Activated CD8-positive, alpha-beta memory T cell treated with anti-CD3 and anti-CD28 coated beads for 1 hour (primary cell): ENCODE results near the gene KIF22.
"Not testable (repeated sequence)": the region's sequence is repeated elsewhere in the genome, so short reads cannot be mapped to it uniquely, and the experiment has no call there.

ENCODE experiments used
- DNase-seq, 2 donors: peaks; one replicate each; pipeline ENCODE4 v3.0.0-alpha.2; 2020; ENCODE audit warnings: low read depth in 1 of 2; ENCODE audit errors: extremely low read depth in 1 of 2

Gene KIF22

DNA sequence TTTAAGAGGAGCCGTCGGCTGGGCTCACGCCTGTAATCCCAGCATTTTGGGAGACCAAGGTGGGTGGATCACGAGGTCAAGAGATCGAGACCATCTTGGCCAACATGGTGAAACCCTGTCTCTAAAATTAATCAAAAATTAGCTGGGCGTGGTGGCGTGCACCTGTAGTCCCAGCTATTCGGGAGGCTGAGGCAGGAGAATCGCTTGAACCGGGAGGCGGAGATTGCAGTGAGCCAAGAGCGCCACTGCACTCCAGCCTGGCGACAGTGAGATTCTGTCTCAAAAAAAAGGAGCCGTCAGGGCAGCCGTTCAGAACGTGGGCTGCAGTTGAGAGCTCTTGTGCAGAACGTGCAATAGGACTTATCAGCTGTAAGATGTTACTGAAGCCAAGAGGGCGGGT, 2.6 kb downstream of the KIF22 start:
- DNase-seq, result not testable (repeated sequence)

DNA sequence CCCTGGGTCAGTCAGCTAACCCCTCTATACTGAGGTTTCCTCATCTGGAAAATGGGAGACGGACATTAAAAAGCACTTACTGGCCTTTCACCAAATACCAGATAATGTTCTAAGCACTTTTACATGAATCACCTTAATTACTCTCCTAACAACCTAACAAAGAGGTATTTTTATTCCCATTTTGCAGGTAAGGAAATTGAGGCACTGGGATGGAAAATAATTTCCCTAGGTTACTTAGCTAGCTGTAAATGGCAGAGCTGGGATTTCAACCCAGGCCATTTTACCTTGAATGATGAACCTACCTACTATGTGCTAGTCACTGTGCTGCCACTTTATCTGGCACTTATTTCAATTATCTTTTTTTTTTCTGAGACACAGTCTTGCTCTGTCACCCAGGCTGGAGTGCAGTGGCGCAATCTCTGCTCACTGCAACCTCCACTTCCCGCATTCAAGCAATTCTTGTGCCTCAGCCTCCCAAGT, 3.7 kb downstream of the KIF22 start:
- no peak for DNase-seq

DNA sequence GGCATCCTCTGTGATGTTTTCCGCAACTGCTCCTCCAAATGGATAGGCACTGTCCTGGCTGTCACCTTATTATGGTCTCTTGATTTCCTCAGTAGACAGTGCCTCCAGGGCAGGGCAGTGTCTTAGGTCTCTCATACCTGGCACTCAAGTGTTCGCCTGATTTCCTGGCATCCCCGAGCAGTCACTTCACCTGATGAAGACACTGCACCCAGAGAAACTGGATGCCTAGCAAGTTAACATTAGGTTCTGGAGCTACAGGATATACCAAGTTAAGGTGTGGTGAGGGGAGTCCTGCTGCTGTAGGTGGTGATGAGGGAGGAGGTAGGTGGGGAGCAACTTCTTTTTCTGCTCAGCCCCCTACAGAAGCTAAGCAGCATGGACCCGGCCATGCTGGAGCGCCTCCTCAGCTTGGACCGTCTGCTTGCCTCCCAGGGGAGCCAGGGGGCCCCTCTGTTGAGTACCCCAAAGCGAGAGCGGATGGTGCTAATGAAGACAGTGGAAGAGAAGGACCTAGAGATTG, 11.9 kb downstream of the KIF22 start:
- DNase-seq, result no peak

DNA sequence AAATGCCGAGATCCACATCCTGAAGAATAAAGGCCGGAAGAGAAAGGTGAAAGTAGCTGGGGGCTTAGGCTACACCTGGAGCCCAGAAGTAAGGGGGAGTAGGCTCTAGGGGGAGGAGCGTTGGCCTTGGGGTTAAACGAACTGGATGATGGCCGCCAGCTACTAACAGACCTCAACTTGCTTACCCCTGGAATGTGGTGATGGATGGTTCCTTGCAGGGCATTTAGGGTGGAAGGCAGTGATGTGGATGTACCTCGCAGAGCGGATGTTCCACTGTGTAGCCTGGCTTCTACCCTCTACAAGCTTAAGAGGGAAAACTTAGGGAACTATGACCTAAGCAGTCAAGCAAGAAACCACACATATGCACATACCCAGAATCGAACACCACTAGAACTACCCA, 13.5 kb downstream of the KIF22 start:
- no peak for DNase-seq

DNA sequence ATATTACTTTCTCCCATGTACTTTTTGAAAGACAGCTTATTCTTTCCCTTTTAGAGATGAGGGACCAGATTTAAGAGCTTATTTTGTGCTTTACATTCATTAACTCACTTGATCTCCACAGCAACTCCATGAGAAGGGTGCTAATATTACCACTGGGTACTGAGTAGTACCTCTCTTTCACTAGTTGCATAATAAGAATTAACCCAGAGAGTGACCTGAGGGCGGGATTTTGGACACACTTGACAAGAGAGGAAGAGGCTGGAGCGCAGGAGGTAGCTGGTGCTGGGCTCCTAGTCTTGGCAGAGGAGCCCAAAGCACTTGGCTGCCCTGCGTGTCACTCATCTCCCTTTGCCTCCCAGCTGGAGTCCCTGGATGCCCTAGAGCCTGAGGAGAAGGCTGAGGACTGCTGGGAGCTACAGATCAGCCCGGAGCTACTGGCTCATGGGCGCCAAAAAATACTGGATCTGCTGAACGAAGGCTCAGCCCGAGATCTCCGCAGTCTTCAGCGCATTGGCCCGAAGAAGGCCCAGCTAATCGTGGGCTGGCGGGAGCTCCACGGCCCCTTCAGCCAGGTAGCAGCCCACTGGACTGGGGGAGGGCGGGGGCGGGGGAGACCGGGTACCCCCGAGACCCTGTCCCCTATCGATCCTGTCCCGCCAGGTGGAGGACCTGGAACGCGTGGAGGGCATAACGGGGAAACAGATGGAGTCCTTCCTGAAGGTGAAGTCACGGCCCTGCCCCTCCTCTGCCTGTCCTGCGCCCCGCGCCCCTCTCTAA, 14.1 kb downstream of the KIF22 start:
- no peak for DNase-seq

DNA sequence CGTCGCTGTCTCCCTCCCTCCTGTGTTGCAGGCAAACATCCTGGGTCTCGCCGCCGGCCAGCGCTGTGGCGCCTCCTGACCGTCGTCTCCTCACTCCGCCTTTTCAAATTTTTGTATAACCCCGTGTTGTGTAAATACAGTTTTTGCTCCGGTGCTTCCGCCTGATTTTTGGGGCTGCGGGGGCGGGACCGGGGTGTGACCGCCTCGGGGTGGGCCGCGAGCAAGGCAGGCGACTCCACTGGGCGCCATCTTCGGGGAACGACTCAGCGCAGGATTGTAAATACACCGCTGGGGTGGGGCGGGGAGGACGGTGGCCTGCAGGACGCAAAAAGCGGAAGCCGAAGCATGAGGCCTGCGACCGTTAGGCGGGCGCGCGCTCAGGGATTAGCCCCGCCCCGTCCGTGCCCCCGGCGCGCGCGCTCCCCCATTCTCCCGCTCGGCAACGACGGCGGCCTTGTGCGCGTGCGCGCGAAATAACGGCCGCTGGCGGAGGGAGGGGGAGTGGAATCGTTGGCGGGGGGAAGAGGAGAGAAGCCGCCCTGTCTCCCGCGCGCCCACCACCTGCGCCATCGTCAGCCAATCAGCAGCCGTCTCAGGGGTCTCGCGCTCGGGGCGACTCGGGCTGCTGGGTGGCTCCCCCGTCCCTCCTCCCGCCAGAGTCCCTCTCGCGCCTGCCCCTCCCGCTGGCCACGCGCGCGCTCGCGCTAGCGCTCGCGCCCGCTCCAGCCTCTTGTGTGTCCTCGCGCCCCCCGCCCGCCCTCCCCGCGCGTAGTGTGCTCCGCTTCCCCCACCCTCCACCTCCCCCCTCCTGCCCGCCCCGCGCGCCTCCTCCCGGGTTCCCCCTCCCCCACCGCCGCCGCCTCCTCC, 14.9 kb downstream of the KIF22 start:
- peak; percentile 96 to 97 for DNase-seq

DNA sequence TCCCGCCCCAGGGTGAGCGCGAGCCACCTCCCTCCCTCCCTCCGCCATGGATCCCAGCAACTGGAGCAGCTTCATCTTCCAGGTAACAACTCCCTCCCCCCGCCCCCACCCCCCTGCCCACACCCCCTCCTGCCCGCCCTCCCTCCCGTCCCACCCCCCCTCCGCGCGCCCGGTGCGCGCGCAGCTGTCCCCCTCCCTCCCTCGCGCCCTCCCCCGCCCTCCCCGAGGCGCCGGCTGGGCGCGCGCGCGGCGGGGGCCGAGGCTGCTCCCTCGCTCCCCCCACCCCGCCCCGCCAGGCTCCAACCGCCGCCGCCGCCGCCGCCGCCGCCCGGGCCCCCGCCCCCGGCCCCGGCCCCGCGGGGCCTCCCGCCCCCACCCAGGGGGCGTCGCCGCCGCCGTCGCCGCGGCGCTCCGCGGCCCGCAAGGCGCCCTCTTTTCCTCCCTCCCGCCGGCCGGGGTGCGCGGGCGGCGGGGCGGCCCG, 15.6 kb downstream of the KIF22 start, which contains the start of gene MAZ:
Gene MAZ, plus strand, starts transcription at position 431 of the 481 bp plus-strand sequence. CDS start 173 bp downstream, outside the sequence.
- peak in 1 of 2 donors; percentile 73 for DNase-seq

DNA sequence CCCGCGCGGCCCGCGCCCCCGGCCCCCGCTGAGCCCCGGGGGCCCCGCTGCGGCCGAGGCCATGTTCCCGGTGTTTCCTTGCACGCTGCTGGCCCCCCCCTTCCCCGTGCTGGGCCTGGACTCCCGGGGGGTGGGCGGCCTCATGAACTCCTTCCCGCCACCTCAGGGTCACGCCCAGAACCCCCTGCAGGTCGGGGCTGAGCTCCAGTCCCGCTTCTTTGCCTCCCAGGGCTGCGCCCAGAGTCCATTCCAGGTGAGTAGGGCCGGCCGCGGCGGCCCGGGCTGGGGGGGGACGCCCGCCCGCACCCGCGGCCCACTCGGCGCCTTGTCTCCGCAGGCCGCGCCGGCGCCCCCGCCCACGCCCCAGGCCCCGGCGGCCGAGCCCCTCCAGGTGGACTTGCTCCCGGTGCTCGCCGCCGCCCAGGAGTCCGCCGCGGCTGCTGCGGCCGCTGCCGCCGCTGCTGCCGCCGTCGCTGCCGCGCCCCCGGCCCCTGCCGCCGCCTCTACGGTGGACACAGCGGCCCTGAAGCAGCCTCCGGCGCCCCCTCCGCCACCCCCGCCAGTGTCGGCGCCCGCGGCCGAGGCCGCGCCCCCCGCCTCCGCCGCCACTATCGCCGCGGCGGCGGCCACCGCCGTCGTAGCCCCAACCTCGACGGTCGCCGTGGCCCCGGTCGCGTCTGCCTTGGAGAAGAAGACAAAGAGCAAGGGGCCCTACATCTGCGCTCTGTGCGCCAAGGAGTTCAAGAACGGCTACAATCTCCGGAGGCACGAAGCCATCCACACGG, 16.3 kb downstream of the KIF22 start:
- no peak for DNase-seq

DNA sequence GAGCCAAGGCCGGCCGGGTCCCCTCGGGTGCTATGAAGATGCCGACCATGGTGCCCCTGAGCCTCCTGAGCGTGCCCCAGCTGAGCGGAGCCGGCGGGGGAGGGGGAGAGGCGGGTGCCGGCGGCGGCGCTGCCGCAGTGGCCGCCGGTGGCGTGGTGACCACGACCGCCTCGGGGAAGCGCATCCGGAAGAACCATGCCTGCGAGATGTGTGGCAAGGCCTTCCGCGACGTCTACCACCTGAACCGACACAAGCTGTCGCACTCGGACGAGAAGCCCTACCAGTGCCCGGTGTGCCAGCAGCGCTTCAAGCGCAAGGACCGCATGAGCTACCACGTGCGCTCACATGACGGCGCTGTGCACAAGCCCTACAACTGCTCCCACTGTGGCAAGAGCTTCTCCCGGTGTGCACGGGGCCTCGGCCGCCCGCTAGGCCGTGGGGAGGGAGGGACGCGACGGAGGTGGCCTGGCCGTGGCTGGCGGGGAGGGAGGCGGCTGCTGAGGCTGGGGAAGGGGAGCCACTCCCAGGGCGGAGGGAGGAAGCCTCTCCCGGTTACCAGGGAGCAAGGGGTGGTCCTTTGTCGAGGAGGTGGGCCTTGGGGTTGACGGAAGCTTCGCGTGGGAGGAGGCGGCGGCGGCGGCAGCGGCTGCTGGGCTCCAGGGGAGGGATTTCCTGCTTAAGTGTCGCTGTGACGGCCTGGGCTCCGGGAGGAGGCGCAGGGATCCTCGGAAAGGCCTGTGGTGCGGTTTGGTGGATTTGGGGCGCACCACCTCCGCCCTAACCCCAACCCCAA, 17.1 kb downstream of the KIF22 start:
- peak; percentile 72 to 77 for DNase-seq

DNA sequence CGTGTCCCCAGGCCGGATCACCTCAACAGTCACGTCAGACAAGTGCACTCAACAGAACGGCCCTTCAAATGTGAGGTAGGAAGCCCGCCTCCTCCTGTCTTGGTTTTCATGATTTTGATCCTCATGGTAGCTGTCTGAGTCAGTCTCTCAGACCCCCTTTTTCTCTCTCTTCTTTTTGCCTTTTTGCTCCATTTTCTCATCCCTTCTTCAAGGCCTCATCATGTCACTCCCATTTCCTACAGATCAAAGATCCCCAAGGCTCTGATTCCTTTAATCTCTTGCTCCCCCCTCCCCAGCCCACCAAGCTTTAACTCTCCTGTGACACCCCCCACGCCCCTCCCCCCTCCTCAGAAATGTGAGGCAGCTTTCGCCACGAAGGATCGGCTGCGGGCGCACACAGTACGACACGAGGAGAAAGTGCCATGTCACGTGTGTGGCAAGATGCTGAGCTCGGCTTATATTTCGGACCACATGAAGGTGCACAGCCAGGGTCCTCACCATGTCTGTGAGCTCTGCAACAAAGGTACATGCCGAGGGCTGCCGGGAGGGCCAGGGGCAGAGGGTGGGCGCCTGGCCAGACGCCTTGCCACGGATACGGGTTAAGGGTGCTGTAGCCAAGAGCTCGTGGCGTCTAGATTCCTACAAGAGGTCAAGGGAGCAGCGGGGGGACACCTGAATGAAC, 17.8 kb downstream of the KIF22 start:
- DNase-seq, result no peak

DNA sequence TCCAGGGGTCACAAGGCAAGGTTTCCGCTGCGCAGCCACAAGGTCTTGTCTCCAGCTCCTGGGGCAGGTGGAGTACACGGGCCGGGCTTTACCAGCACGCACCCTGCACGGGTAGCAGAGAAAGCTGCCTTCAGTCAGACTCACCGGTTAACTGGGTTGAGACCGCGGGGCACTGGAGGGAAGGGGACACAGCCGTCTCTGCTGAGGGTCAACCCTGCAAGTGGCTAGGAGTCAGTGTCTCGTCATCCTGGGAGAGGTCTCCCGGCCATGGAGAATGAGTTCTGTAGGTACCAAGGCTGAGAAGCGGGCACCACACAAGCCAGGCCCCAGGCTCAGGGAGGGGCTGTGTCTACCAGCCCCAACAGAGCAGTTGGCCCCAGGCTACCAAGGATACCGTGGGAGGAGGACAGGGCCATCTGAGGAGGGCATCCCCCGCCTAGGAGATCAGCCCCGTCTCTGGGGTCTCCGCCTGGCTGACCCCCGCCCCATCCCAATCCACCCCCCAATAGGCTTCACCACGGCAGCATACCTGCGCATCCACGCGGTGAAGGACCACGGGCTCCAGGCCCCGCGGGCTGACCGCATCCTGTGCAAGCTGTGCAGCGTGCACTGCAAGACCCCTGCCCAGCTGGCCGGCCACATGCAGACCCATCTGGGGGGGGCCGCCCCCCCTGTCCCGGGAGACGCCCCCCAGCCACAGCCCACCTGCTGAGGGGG, 18.6 kb downstream of the KIF22 start:
- DNase-seq, result no peak

DNA sequence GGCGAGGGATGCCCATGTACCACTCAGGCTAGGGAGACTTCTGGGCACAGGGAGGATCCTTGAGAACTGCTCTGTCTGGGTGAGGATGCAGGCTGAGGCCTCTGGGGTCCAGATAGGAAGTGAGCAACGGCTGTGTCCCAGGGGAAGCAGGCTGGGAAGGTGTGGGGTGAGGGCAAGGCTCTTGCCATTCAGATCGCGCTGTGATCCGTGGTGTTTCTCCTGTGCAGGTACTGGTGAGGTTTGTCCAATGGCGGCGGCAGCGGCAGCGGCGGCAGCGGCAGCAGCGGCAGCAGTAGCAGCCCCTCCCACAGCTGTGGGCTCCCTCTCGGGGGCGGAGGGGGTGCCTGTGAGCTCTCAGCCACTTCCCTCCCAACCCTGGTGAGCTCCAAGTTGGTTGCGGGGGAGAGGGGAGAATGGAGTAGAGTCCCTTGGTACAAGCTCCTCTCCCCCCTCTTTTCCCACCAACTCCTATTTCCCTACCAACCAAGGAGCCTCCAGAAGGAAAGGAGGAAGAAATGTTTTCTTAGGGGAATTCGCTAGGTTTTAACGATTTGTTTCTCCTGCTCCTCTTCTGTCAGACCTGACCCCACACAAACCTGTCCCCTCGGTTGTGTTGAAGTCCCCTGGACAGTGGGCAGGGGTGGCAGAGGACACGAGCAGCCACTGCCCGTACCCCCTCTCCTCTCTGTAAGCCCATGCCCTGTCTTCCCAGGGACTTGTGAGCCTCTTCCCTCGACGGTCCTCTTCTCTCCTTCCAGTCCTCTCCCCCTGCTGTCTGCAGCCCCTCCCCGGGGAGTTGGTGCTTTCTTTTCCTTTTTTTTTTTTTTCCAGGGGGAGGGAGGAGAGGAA, 19.5 kb downstream of the KIF22 start:
- DNase-seq, result no peak

DNA sequence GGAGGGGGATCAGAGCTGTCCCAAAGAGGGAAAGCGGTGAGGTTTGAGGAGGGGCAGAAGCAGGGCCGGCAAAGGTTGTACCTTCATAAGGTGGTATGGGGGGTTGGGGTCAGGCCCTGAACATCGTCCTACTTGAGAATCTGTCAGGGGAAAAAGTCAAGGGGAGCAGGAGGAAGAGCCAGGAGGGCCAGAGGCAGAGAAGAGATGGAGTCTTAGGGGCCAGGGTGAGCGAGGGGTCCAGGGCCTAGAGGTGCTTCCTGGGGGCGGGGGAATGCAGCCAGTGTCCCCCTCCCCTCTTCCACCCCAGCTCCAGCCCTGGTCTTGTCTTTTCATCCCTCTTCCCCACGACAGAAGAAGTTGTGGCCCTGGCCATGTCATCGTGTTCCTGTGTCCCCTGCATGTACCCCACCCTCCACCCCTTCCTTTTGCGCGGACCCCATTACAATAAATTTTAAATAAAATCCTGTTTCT, 20.2 kb downstream of the KIF22 start:
- no peak for DNase-seq

DNA sequence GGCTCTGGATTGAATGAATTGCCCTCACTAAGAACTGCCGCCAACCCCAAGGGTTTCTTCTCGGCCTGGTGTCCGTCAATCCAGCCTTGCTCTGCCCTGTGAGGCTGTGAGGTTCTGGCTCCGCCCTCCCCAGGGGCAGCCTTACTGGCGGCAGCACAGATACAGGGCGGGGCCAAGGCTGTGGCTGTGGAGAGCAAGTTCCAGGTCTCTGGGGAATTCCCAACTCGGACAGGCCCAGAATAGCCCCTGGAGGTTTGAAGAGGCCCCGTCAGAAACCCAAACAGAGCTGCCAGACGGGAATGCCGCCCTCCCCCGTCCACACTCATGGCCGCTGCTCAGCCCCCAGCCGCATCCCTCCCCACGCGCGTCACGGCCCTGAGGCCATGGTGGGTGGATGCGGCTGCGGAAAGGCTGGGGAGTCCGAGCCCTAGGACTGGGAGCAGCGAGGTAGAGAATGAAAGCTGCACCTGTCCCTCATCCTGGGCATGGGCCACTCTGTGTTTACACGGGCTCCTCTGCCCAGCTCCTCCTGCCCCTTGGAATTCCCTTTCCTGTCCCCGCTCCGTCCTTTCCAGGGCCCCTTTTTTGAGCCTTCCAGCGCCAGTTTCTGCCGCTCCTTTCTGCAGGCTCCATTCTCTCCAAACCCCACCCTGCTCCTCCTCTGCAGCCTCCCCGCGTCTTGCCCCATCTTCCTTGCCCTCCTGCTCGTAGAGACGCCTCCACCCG, 20.8 kb downstream of the KIF22 start:
- DNase-seq, result peak in 1 of 2 donors; percentile 45

DNA sequence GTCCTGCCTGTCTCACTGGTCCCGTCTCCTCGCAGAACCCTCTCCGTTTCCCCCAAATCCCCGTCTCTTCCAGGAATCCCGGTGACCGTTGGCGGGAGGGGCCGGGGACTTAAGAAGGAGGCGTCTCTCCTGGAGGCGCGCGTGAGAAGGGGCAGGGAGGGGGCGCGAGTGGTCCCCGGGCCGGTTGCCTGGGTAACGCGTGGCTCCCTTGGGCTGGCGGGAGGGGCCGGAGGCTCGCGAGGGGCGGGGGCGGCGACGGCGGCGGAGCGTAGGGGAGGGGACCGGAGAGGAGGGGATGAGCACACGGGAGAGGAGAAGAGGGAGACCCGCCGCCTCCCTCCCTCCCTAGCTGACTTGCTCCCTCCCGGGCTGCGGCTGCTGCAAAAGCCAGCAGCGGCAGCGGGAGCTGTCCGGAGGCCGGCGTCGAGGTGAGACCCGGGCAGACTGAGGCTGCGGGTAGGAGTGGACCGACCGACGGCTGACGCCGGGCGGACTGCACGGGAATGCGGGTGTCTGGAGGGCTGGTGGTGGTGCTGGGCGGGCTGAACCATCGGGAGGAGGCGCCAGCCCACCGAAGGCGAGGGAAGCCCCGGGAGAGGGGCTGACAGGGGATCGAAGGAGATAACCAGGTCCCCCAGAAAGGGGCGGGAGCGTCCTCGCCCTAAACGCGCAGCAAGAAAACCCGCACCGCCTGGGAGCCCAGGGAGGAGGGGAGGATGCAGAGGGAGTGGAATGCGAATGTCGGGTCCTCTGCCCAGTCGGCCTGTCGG, 21.5 kb downstream of the KIF22 start, which contains the start of gene PRRT2:
Gene PRRT2, plus strand, starts transcription at position 298 of the 770 bp plus-strand sequence. CDS start 862 bp downstream, outside the sequence.
- DNase-seq, result no peak
